K562 (cell line): ENCODE data around the gene HPSE2.

ENCODE experiments used
- HMG20B ChIP-seq: fragments of 250-450 bp; sonication (Bioruptor Pico); IDR thresholded peaks from 2 replicates; pipeline ENCODE4 v1.5.0; 2021; ENCODE audit warnings: mild to moderate bottlenecking
- POLR2AphosphoS5 ChIP-seq: IDR thresholded peaks from 2 replicates; pipeline ENCODE4 v1.6.1; 2011; ENCODE audit warnings: mild to moderate bottlenecking, low read depth, low read length, moderate library complexity; ENCODE audit not compliant: control insufficient read depth, insufficient read depth
- RFX1 ChIP-seq: fragments of 450-650 bp; IDR thresholded peaks from 2 replicates; pipeline ENCODE4 v1.6.1; 2016; ENCODE audit warnings: mild to moderate bottlenecking, moderate library complexity
- ZBTB33 ChIP-seq: sonication (generic); formaldehyde crosslinking; IDR thresholded peaks from 2 replicates; pipeline ENCODE4 v1.8.1; 2023; ENCODE audit warnings: mild to moderate bottlenecking, missing genetic modification reagents
- ZNF57 ChIP-seq: fragments of 450-650 bp; formaldehyde crosslinking; IDR thresholded peaks from 2 replicates; pipeline ENCODE4 v1.4.0; 2020; ENCODE audit warnings: mild to moderate bottlenecking, moderate library complexity
- ZNF76 ChIP-seq: fragments of 250-450 bp; sonication (Bioruptor Pico); IDR thresholded peaks from 2 replicates; pipeline ENCODE4 v1.4.0; 2020; ENCODE audit warnings: mild to moderate bottlenecking, moderate library complexity, borderline replicate concordance

GRCh38 chr10:99280472-99280871 is 44.8 kb upstream of the HPSE2 start:
- TF ChIP-seq ZBTB33 = no peak
- no peak for TF ChIP-seq ZNF57 (CRISPR knock-in tag)
- no peak for TF ChIP-seq HMG20B (CRISPR knock-in tag)
- no peak for TF ChIP-seq ZNF76 (CRISPR knock-in tag)
- no peak for TF ChIP-seq POLR2AphosphoS5
- TF ChIP-seq RFX1 = no peak
